Endodermal cell (in vitro differentiated cells): ENCODE measurements around the gene NOS1AP. TPM values are rescaled to one million over a fixed set of nuclear protein-coding genes. Genes with fewer than 3 reads are reported as not detected.

ENCODE experiments used
- DNase-seq: peaks from one replicate; pipeline ENCODE4 v3.0.0-alpha.2; 2017
- H3K27ac ChIP-seq: 2 replicates; pipeline ENCODE4 v1.5.1; 2013; ENCODE audit warnings: mild to moderate bottlenecking, low read depth, low read length, moderate library complexity
- H3K27me3 ChIP-seq: 2 replicates; pipeline ENCODE4 v1.6.1; 2013; ENCODE audit warnings: mild to moderate bottlenecking, low read length, moderate library complexity; ENCODE audit not compliant: insufficient read depth, control insufficient read depth, poor library complexity, severe bottlenecking
- H3K36me3 ChIP-seq: 2 replicates; pipeline ENCODE4 v1.7.0; 2013; ENCODE audit warnings: mild to moderate bottlenecking, low read length, moderate library complexity; ENCODE audit not compliant: control insufficient read depth, insufficient read depth
- H3K4me1 ChIP-seq: one replicate; pipeline ENCODE4 v1.7.0; 2013; ENCODE audit warnings: low read length; ENCODE audit not compliant: control insufficient read depth, insufficient read depth
- H3K4me3 ChIP-seq: 2 replicates; pipeline ENCODE4 v1.5.1; 2013; ENCODE audit warnings: mild to moderate bottlenecking, low read length, moderate library complexity
- H3K9ac ChIP-seq: 2 replicates; pipeline ENCODE4 v1.6.1; 2013; ENCODE audit warnings: mild to moderate bottlenecking, low read length, moderate library complexity; ENCODE audit not compliant: poor library complexity, severe bottlenecking; ENCODE audit errors: extremely low read depth
- H3K9me3 ChIP-seq: 2 replicates; pipeline ENCODE4 v1.6.1; 2013; ENCODE audit warnings: mild to moderate bottlenecking, low read length, moderate library complexity; ENCODE audit not compliant: control insufficient read depth
- H3K27ac Mint-ChIP-seq: 2 replicates; pipeline ENCODE4 v1.8.0; 2020; ENCODE audit warnings: mixed read lengths
- H3K27me3 Mint-ChIP-seq: 2 replicates; pipeline ENCODE4 v1.8.0; 2021; ENCODE audit warnings: mild to moderate bottlenecking, mixed read lengths; ENCODE audit not compliant: insufficient read depth
- H3K36me3 Mint-ChIP-seq: 2 replicates; pipeline ENCODE4 v1.8.0; 2020; ENCODE audit warnings: low read depth, mixed read lengths
- H3K4me1 Mint-ChIP-seq: 2 replicates; pipeline ENCODE4 v1.8.0; 2020; ENCODE audit warnings: mixed read lengths
- H3K4me3 Mint-ChIP-seq: 2 replicates; pipeline ENCODE4 v1.8.0; 2020; ENCODE audit warnings: mild to moderate bottlenecking, moderate library complexity, mixed read lengths
- H3K9me3 Mint-ChIP-seq: 2 replicates; pipeline ENCODE4 v1.8.0; 2020; ENCODE audit warnings: mild to moderate bottlenecking, mixed read lengths
- WGBS, 2 experiments: methylation state at CpG; one replicate each; pipeline versions ENCODE4 v1.1.5 to v1.1.7; 2013; ENCODE audit warnings: missing lambda C conversion rate in 2 of 2, mixed read lengths in 1 of 2; ENCODE audit not compliant: insufficient coverage in 1 of 2, insufficient read length in 1 of 2; 5-methylcytosine and 5-hydroxymethylcytosine counted together
- total RNA-seq, 2 donors: library from RNA; stranded (reverse); fragmentation: NEBNext Ultra II Directional in 1 of 2; extraction: Animal tissue kit (Norgen Biotek cat#: 25700) in 1 of 2; gene quantifications; 2 replicates in 1 of 2; 3 replicates in 1 of 2; pipeline ENCODE4 v1.2.1, GENCODE V29; 2021
- TF ChIP-seq, protein P1 (sequence below): fragments of 200-600 bp; sonication (generic); conservative IDR thresholded peaks from 2 replicates; pipeline ENCODE4 v1.5.0; 2021; ENCODE audit warnings: antibody characterized with exemption, mild to moderate bottlenecking

Gene NOS1AP
- total RNA-seq, 2 donors from 2014 or later: 4.8 to 5.9 TPM

DNA sequence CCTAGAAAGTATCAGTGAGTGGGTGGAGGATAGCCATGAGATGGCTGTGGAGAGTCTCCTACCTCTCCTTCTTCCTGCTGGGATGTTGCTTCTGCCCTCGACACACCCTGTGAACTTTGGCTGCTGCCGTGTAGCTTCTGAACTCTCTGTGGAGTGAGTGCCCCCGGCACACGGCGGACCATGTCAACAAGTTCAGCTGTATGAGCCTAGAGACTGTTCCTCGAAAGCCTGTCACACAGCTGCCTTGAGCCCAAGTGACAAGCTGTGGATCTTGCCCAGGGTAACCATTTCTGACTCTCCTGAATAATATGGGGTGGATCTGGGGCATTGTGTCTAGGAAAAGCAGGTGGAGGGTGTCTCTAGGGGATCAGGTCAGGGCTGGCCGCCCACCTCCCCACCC lies 143.2 kb downstream of the NOS1AP start:
- no peaks in the 10 kb centered on the region for H3K36me3 Mint-ChIP-seq
- DNase-seq: no peak
- TF ChIP-seq, protein P1, sequence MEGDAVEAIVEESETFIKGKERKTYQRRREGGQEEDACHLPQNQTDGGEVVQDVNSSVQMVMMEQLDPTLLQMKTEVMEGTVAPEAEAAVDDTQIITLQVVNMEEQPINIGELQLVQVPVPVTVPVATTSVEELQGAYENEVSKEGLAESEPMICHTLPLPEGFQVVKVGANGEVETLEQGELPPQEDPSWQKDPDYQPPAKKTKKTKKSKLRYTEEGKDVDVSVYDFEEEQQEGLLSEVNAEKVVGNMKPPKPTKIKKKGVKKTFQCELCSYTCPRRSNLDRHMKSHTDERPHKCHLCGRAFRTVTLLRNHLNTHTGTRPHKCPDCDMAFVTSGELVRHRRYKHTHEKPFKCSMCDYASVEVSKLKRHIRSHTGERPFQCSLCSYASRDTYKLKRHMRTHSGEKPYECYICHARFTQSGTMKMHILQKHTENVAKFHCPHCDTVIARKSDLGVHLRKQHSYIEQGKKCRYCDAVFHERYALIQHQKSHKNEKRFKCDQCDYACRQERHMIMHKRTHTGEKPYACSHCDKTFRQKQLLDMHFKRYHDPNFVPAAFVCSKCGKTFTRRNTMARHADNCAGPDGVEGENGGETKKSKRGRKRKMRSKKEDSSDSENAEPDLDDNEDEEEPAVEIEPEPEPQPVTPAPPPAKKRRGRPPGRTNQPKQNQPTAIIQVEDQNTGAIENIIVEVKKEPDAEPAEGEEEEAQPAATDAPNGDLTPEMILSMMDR: no peak
- Histone ChIP-seq H3K36me3 (no peaks in the 10 kb centered on the region), H3K27me3 (no peaks in the 10 kb centered on the region), H3K9me3 (no peaks in the 10 kb centered on the region), H3K4me1 (no peaks in the 10 kb centered on the region), H3K27ac (no peak overlapping the region), H3K9ac (no peak overlapping the region), H3K4me3 (no peak overlapping the region)
- no peaks in the 10 kb centered on the region for H3K9me3 Mint-ChIP-seq
- H3K27me3 Mint-ChIP-seq: peaks cover 6% of the 10 kb centered on the region
- no peak overlapping the region for H3K4me3 Mint-ChIP-seq
- 87 to 93% methylated on average over 5 to 7 of the region's 7 CpGs for WGBS, 2 experiments
- no peak overlapping the region for H3K27ac Mint-ChIP-seq
- peaks cover 15% of the 10 kb centered on the region for H3K4me1 Mint-ChIP-seq

DNA sequence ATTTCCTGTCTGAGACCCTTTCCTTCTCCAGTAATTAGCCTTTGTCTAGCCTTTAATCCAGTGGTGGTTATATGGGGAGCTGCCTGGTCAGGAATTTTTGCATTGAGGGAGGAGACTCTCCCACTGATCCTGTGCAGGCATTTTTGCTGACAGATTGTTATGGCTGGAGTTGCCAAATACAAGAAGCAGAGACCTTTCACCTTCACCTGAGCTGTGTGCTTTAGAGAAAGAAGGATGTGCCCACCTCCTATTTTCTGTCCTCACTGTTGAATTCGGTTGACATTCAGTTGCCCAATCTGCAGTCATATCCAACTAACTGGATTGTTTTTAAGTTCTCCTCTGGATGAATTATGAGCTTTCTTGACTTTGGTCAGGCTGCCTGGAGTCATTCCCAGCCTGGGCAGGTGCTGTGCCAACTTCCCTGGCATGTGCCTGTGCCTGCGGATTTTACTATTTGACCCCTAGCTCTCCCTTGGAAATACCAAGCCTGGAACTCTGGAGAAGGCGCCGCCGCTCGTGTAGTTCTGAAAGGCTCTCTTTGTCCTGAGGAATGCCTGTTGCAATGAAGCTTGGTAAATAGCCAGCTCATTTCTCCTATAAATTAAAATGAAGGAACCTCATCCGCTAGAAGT lies 143.9 kb downstream of the NOS1AP start:
- no peak overlapping the region for H3K9ac ChIP-seq
- Mint-ChIP-seq H3K4me1 (peaks cover 15% of the 10 kb centered on the region), H3K27me3 (peaks cover 7% of the 10 kb centered on the region), H3K9me3 (no peaks in the 10 kb centered on the region), H3K4me3 (no peak overlapping the region), H3K27ac (no peak overlapping the region), H3K36me3 (no peaks in the 10 kb centered on the region)
- H3K4me1 ChIP-seq: no peaks in the 10 kb centered on the region
- H3K27ac ChIP-seq: no peak overlapping the region
- H3K27me3 ChIP-seq: no peaks in the 10 kb centered on the region
- H3K36me3 ChIP-seq: no peaks in the 10 kb centered on the region
- TF ChIP-seq, protein P1: no peak
- H3K9me3 ChIP-seq: no peaks in the 10 kb centered on the region
- H3K4me3 ChIP-seq: no peak overlapping the region
- no peak for DNase-seq
- WGBS, 2 experiments: 76 to 90% methylated on average over 5 to 7 of the region's 7 CpGs

DNA sequence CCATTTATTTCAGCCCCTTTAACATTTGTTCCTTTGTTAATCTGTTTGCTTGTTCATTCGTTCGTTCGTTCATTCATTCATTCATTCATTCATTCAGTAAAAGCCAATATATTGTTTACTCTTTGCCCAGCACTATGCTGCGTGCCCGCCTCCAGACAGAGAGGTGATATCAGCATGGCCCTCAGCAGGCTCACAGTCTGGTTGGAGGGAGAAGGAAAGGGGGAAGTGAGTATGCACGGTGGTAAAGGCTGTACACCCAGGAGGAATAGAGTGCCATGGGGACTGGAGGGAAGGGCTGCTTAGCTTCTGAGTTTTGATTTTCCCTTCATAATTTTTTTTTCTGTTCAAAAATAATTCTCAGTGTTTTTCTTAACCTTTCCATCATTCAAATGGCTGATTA lies 144.7 kb downstream of the NOS1AP start:
- Mint-ChIP-seq H3K27ac (no peak overlapping the region), H3K9me3 (no peaks in the 10 kb centered on the region), H3K27me3 (peaks cover 7% of the 10 kb centered on the region), H3K4me3 (no peak overlapping the region), H3K36me3 (no peaks in the 10 kb centered on the region), H3K4me1 (peaks cover 18% of the 10 kb centered on the region)
- Histone ChIP-seq H3K4me1 (no peaks in the 10 kb centered on the region), H3K27me3 (no peaks in the 10 kb centered on the region), H3K36me3 (no peaks in the 10 kb centered on the region), H3K4me3 (no peak overlapping the region), H3K27ac (no peak overlapping the region), H3K9me3 (no peaks in the 10 kb centered on the region), H3K9ac (no peak overlapping the region)
- WGBS, 2 experiments: 86 to 96% methylated on average over 3 to 6 of the region's 6 CpGs
- TF ChIP-seq, protein P1: no peak
- no peak for DNase-seq
